Peyer's patch (tissue), 4 donors: ENCODE data around the gene PRRC2B.

ENCODE experiments used
- POLR2A ChIP-seq, 2 donors: fragments of 450-650 bp; IDR thresholded peaks; one replicate each; pipeline ENCODE4 v1.5.1; 2017; ENCODE audit warnings: antibody characterized with exemption in 2 of 2, mild to moderate bottlenecking in 2 of 2, moderate library complexity in 2 of 2
- TF ChIP-seq, protein P1 (sequence below), 6 experiments: fragments of 450-650 bp in 4 of 6; fragments of 200-600 bp in 2 of 6; sonication (generic) in 1 of 6; IDR thresholded peaks; one replicate each; pipeline ENCODE4 v1.5.1; 2017 to 2019; ENCODE audit warnings: antibody characterized with exemption in 6 of 6, mild to moderate bottlenecking in 3 of 6, moderate library complexity in 1 of 6

DNA sequence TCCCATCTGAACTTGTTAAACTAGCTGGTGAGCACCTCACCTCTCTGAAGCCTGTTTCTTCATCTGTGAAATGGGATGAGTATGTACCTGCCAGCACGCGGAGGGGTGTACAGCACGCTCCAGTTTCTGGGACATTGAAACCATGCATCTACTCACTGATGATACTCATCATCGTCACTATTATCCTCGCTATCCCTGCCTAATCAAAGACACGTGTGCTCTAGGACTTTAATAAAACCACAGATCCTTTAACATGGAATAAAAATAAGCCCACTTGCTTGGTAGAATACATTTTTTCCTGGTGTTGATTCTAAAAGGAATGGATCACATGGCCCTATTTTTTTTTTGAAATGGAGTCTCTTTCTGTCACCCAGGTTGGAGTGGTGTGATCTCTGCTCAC lies 71.5 kb downstream of the PRRC2B start:
- TF ChIP-seq, protein P1, sequence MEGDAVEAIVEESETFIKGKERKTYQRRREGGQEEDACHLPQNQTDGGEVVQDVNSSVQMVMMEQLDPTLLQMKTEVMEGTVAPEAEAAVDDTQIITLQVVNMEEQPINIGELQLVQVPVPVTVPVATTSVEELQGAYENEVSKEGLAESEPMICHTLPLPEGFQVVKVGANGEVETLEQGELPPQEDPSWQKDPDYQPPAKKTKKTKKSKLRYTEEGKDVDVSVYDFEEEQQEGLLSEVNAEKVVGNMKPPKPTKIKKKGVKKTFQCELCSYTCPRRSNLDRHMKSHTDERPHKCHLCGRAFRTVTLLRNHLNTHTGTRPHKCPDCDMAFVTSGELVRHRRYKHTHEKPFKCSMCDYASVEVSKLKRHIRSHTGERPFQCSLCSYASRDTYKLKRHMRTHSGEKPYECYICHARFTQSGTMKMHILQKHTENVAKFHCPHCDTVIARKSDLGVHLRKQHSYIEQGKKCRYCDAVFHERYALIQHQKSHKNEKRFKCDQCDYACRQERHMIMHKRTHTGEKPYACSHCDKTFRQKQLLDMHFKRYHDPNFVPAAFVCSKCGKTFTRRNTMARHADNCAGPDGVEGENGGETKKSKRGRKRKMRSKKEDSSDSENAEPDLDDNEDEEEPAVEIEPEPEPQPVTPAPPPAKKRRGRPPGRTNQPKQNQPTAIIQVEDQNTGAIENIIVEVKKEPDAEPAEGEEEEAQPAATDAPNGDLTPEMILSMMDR (IDR thresholded peaks at IDR 0.05) = no peak
- no peak for TF ChIP-seq POLR2A (IDR thresholded peaks at IDR 0.05)
